Thoracic aorta (tissue), 2 donors: ENCODE measurements around the gene TACC3. TPM values are rescaled to one million over a fixed set of nuclear protein-coding genes. Genes with fewer than 3 reads are reported as not detected.

Source experiments
- ATAC-seq: fragments of 150-250 bp; one replicate; pipeline ENCODE4 v1.8.0; 2017; ENCODE audit warnings: low read depth; ENCODE audit not compliant: insufficient number of reproducible peaks, low FRiP score
- DNase-seq: peaks from one replicate; pipeline ENCODE4 v3.0.0-alpha.2; 2020; ENCODE audit warnings: low spot score
- H3K27ac ChIP-seq, 2 donors: fragments of 200-600 bp; sonication (generic); 1 replicate in 1 of 2; 2 replicates in 1 of 2; pipeline ENCODE4 v1.5.1; 2016; ENCODE audit warnings: mild to moderate bottlenecking in 2 of 2, moderate library complexity in 2 of 2
- H3K27me3 ChIP-seq: fragments of 200-600 bp; sonication (generic); replicated peaks from 2 replicates; pipeline ENCODE4 v1.6.0; 2016; ENCODE audit warnings: mild to moderate bottlenecking; ENCODE audit not compliant: insufficient read depth
- H3K36me3 ChIP-seq: fragments of 200-600 bp; sonication (generic); one replicate; pipeline ENCODE4 v1.5.1; 2016
- H3K4me1 ChIP-seq, 2 donors: fragments of 200-600 bp; sonication (generic); 1 replicate in 1 of 2; 2 replicates in 1 of 2; pipeline versions ENCODE4 v1.5.1 to v1.6.0; 2016; ENCODE audit warnings: low read depth in 2 of 2, mild to moderate bottlenecking in 1 of 2; ENCODE audit not compliant: control insufficient read depth in 1 of 2
- H3K4me3 ChIP-seq: fragments of 200-600 bp; sonication (generic); 2 replicates; pipeline ENCODE4 v1.5.1; 2016; ENCODE audit warnings: mild to moderate bottlenecking
- H3K9me3 ChIP-seq: fragments of 200-600 bp; sonication (generic); 2 replicates; pipeline ENCODE4 v1.5.1; 2016
- total RNA-seq, 2 donors: library from RNA; depleted of rRNA; stranded (reverse); fragments of >200 nt; gene quantifications; one replicate each; pipeline versions ENCODE4 v1.1.0 to v1.2.3, GENCODE V29; 2016
- TF ChIP-seq, protein P1 (sequence below): fragments of 200-600 bp; sonication (generic); IDR thresholded peaks from one replicate; pipeline ENCODE4 v1.5.1; 2019; ENCODE audit warnings: antibody characterized with exemption

TACC3 gene
- total RNA-seq, 2 donors from 2014 or later: 6.2 to 24.5 TPM

GRCh38 chr4:1765409-1766072 lies 44.2 kb downstream of the TACC3 start:
- no peak for ATAC-seq
- TF ChIP-seq, protein P1, sequence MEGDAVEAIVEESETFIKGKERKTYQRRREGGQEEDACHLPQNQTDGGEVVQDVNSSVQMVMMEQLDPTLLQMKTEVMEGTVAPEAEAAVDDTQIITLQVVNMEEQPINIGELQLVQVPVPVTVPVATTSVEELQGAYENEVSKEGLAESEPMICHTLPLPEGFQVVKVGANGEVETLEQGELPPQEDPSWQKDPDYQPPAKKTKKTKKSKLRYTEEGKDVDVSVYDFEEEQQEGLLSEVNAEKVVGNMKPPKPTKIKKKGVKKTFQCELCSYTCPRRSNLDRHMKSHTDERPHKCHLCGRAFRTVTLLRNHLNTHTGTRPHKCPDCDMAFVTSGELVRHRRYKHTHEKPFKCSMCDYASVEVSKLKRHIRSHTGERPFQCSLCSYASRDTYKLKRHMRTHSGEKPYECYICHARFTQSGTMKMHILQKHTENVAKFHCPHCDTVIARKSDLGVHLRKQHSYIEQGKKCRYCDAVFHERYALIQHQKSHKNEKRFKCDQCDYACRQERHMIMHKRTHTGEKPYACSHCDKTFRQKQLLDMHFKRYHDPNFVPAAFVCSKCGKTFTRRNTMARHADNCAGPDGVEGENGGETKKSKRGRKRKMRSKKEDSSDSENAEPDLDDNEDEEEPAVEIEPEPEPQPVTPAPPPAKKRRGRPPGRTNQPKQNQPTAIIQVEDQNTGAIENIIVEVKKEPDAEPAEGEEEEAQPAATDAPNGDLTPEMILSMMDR: no peak
- no peaks in the 10 kb centered on the region for H3K27me3 ChIP-seq

DNA sequence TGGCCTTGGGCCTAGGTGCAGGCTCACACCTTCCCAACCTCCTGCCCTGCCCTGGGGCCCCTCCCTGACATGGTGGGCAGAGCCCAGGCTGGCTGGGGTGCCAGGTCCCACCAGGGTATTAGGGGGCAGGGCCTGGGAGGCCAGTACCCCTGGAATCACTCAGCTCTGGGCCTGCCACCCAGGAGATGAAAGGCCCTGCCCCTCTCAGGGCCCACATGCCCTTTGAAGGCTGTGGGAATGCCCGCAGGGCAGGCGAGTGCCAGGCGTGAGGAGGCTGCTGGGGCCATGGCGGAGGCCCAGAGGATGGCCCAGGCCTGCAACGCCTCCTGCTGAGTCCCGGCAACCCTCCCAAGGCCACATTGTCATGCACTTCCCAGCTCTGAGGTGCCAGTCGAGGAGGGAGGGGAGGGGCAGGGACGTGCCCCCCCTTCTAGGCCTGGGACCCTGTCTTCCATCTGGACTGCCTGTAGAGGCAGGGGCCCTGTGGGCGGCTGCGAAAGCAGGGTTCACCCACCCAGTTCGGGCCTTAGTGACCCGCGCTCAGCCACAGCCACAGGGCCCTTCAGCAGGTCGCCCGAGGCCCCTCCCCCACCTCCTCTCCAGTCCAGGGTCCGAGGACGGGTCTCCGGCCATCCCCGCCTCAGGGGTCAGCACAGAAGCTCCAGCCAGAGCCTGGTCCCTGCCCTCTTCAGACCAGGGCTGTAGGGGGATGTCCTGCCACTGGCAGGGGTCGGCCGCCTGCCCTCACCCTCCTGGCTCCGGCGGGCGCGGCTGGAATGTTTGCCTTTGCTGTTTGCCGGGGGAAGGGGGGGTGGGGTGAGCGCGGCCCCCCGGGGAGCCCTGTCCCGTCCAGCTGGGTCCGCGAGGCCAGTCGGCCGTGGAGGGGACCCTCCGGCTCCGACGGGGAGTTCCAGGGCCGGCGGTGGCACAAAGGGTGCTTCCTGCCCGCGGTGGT lies 45.1 kb downstream of the TACC3 start:
- no peak for ATAC-seq
- H3K4me3 ChIP-seq: peak overlapping the region; percentile 51

More at GRCh38 chr4:1765409-1766072, 44.2 kb downstream of the TACC3 start:
- H3K4me1 ChIP-seq: peaks cover 3 to 11% of the 10 kb centered on the region in 2 donors
- H3K9me3 ChIP-seq: no peaks in the 10 kb centered on the region
- no peaks in the 10 kb centered on the region for H3K36me3 ChIP-seq
- H3K27ac ChIP-seq: no peak overlapping the region
- no peak for DNase-seq
- no peak overlapping the region for H3K4me3 ChIP-seq

GRCh38 chr4:1767061-1767769 lies 45.9 kb downstream of the TACC3 start:
- peak overlapping the region; percentile 51 for H3K4me3 ChIP-seq
- H3K36me3 ChIP-seq: no peaks in the 10 kb centered on the region
- no peak for DNase-seq
- H3K27ac ChIP-seq: no peak overlapping the region
- TF ChIP-seq, protein P1: no peak
- no peak for ATAC-seq
- H3K27me3 ChIP-seq: no peaks in the 10 kb centered on the region
- peaks cover 3 to 11% of the 10 kb centered on the region in 2 donors for H3K4me1 ChIP-seq
- no peaks in the 10 kb centered on the region for H3K9me3 ChIP-seq

More for the DNA sequence above, 45.1 kb downstream of the TACC3 start:
- H3K4me1 ChIP-seq: peaks cover 3 to 11% of the 10 kb centered on the region in 2 donors
- no peak for DNase-seq
- H3K36me3 ChIP-seq: no peaks in the 10 kb centered on the region
- no peak overlapping the region for H3K27ac ChIP-seq
- TF ChIP-seq, protein P1: no peak
- no peaks in the 10 kb centered on the region for H3K27me3 ChIP-seq
- H3K9me3 ChIP-seq: no peaks in the 10 kb centered on the region

GRCh38 chr4:1767770-1768366 lies 46.5 kb downstream of the TACC3 start:
- TF ChIP-seq, protein P1: no peak
- ATAC-seq (no peak), DNase-seq (no peak)
- Histone ChIP-seq H3K27me3 (no peaks in the 10 kb centered on the region), H3K4me3 (no peak overlapping the region), H3K9me3 (no peaks in the 10 kb centered on the region), H3K36me3 (no peaks in the 10 kb centered on the region), H3K4me1 (peaks cover 3 to 11% of the 10 kb centered on the region in 2 donors), H3K27ac (no peak overlapping the region)
